MM.1S (cell line): ENCODE measurements around the gene VENTX.

Experiments used
- DNase-seq: peaks from one replicate; pipeline ENCODE4 v3.0.0-alpha.2; 2015
- H2AFZ ChIP-seq: fragments of 300-600 bp; sonication (generic); 2 replicates; pipeline ENCODE4 v1.6.0; 2016; ENCODE audit warnings: antibody characterized with exemption, low read length
- H3F3A ChIP-seq: fragments of 300-600 bp; sonication (generic); 2 replicates; pipeline ENCODE4 v1.6.1; 2016; ENCODE audit warnings: mild to moderate bottlenecking, antibody characterized with exemption, low read length, moderate library complexity, mixed read lengths; ENCODE audit not compliant: insufficient read depth
- H3K27ac ChIP-seq: fragments of 300-600 bp; sonication (generic); 2 replicates; pipeline ENCODE4 v1.5.1; 2016; ENCODE audit warnings: mild to moderate bottlenecking, low read length
- H3K27me3 ChIP-seq: fragments of 300-600 bp; sonication (generic); replicated peaks from 2 replicates; pipeline ENCODE4 v1.6.0; 2016; ENCODE audit warnings: low read length; ENCODE audit not compliant: insufficient read depth
- H3K36me3 ChIP-seq: fragments of 300-600 bp; sonication (generic); replicated peaks from 2 replicates; pipeline ENCODE4 v1.6.1; 2016; ENCODE audit warnings: mild to moderate bottlenecking, low read length, mixed read lengths; ENCODE audit not compliant: insufficient read depth
- H3K4me1 ChIP-seq: fragments of 300-600 bp; sonication (generic); 2 replicates; pipeline ENCODE4 v1.6.1; 2016; ENCODE audit warnings: low read length, mixed read lengths
- H3K4me2 ChIP-seq: fragments of 300-600 bp; sonication (generic); 2 replicates; pipeline ENCODE4 v1.6.0; 2016; ENCODE audit warnings: low read depth, low read length
- H3K4me3 ChIP-seq: fragments of 300-600 bp; sonication (generic); 2 replicates; pipeline ENCODE4 v1.5.1; 2016; ENCODE audit warnings: low read length, mixed read lengths
- H3K79me2 ChIP-seq: fragments of 300-600 bp; sonication (generic); 2 replicates; pipeline ENCODE4 v1.6.1; 2016; ENCODE audit warnings: mixed run types, low read length, mixed read lengths
- H3K9ac ChIP-seq: fragments of 300-600 bp; sonication (generic); 2 replicates; pipeline ENCODE4 v1.6.1; 2016; ENCODE audit warnings: low read length, mixed read lengths
- H3K9me2 ChIP-seq: fragments of 300-600 bp; sonication (generic); replicated peaks from 2 replicates; pipeline ENCODE4 v1.6.1; 2016; ENCODE audit warnings: mild to moderate bottlenecking, low read length, mixed read lengths; ENCODE audit not compliant: insufficient read depth
- H3K9me3 ChIP-seq: fragments of 300-600 bp; sonication (generic); replicated peaks from 2 replicates; pipeline ENCODE4 v1.6.1; 2016; ENCODE audit warnings: mild to moderate bottlenecking, low read length, mixed read lengths; ENCODE audit not compliant: insufficient read depth
- H4K20me1 ChIP-seq: fragments of 300-600 bp; sonication (generic); 2 replicates; pipeline ENCODE4 v1.6.1; 2016; ENCODE audit warnings: mild to moderate bottlenecking, low read length, moderate library complexity, mixed read lengths; ENCODE audit not compliant: insufficient read depth
- EZH2 ChIP-seq: fragments of 300-600 bp; sonication (generic); optimal IDR thresholded peaks from 2 replicates; pipeline ENCODE3; 2017; ENCODE audit warnings: low read depth, mild to moderate bottlenecking, antibody characterized with exemption, low read length, mixed read lengths
- EZH2phosphoT487 ChIP-seq: fragments of 300-600 bp; sonication (generic); IDR thresholded peaks from 2 replicates; pipeline ENCODE4 v1.6.1; 2018; ENCODE audit warnings: antibody characterized with exemption, low read length
- TF ChIP-seq, protein P1 (sequence below): fragments of 300-600 bp; sonication (generic); IDR thresholded peaks from 2 replicates; pipeline ENCODE4 v1.5.1; 2016; ENCODE audit warnings: antibody characterized with exemption, low read length, mixed read lengths

Gene VENTX

DNA sequence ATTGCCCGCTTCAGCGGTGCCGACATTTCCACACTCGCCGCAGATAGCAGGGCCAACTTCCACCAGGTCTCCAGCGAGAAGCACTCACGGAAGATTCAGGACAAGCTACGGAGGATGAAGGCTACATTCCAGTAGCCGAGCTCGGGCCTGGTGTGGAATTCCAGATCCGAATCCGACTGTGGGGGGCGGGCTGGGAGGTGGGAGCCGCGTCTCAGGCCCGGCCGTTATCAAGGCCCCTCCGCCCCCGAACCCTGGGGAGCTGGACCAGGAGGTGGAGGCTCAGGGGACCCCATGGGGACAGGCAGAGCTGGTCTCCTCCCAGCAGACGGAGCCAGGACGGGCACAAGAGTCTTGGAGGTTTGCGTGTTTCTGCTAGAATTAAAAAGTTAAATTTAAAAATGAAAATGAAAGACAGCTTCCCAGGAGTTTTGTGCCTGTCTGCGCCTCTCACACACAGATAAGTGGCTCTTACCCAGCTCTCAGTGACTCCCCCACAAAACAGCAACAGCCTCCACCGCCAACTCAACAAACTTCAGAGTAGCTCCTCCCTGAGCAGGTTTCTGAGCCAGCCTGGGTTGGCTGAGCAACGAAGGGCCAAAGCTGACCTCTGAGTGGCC lies 12.8 kb upstream of the VENTX start:
- Histone ChIP-seq H3K4me2 (peak overlapping the region; percentile 61), H2AFZ (peak overlapping the region; percentile 46; the same call in 1 of the 2 replicates), H3K9me3 (no peaks in the 10 kb centered on the region), H3K79me2 (no peaks in the 10 kb centered on the region), H3K9ac (no peak overlapping the region), H3K36me3 (no peaks in the 10 kb centered on the region), H3F3A (no peaks in the 10 kb centered on the region), H3K27me3 (peaks cover 53% of the 10 kb centered on the region), H3K4me3 (peak overlapping the region; percentile 41), H4K20me1 (no peaks in the 10 kb centered on the region), H3K4me1 (no peaks in the 10 kb centered on the region), H3K9me2 (no peaks in the 10 kb centered on the region), H3K27ac (no peak overlapping the region)
- DNase-seq = no peak
- TF ChIP-seq EZH2phosphoT487 (no peak), EZH2 (no peak)
- TF ChIP-seq, protein P1, sequence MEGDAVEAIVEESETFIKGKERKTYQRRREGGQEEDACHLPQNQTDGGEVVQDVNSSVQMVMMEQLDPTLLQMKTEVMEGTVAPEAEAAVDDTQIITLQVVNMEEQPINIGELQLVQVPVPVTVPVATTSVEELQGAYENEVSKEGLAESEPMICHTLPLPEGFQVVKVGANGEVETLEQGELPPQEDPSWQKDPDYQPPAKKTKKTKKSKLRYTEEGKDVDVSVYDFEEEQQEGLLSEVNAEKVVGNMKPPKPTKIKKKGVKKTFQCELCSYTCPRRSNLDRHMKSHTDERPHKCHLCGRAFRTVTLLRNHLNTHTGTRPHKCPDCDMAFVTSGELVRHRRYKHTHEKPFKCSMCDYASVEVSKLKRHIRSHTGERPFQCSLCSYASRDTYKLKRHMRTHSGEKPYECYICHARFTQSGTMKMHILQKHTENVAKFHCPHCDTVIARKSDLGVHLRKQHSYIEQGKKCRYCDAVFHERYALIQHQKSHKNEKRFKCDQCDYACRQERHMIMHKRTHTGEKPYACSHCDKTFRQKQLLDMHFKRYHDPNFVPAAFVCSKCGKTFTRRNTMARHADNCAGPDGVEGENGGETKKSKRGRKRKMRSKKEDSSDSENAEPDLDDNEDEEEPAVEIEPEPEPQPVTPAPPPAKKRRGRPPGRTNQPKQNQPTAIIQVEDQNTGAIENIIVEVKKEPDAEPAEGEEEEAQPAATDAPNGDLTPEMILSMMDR = no peak

DNA sequence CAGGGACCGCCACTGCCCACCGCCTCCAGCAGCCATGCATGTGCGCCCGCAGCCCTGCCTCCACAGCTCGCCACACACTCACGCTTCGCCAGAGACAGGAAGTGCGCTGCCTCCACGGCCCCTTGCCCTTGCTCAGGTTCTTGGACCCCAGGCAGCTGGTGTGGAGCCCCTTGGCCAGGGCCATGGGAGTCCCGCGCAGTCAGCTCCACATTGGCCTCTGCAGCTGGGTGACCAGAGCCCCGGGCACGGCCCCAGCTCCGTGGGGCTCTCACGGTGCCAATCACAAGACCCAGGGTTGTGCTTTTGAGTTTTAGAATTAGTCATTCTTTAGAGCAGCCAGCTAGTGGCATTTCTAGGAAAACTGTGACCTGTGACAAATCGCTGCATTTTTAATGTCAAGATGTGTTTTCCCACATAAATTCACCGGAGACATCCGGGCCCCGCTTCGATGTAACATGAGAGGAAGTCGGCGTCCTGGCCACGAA lies 11.9 kb upstream of the VENTX start:
- Histone ChIP-seq H3K27me3 (peaks cover 53% of the 10 kb centered on the region), H3K4me3 (no peak overlapping the region), H2AFZ (no peak overlapping the region), H4K20me1 (no peaks in the 10 kb centered on the region), H3K4me2 (peak overlapping the region; percentile 61; the same call in 1 of the 2 replicates), H3K27ac (no peak overlapping the region), H3K79me2 (no peaks in the 10 kb centered on the region), H3K36me3 (no peaks in the 10 kb centered on the region), H3K4me1 (no peaks in the 10 kb centered on the region), H3K9ac (no peak overlapping the region), H3K9me3 (no peaks in the 10 kb centered on the region), H3K9me2 (no peaks in the 10 kb centered on the region), H3F3A (no peaks in the 10 kb centered on the region)
- TF ChIP-seq EZH2 = no peak
- TF ChIP-seq, protein P1 = no peak
- no peak for TF ChIP-seq EZH2phosphoT487
- DNase-seq = no peak

DNA sequence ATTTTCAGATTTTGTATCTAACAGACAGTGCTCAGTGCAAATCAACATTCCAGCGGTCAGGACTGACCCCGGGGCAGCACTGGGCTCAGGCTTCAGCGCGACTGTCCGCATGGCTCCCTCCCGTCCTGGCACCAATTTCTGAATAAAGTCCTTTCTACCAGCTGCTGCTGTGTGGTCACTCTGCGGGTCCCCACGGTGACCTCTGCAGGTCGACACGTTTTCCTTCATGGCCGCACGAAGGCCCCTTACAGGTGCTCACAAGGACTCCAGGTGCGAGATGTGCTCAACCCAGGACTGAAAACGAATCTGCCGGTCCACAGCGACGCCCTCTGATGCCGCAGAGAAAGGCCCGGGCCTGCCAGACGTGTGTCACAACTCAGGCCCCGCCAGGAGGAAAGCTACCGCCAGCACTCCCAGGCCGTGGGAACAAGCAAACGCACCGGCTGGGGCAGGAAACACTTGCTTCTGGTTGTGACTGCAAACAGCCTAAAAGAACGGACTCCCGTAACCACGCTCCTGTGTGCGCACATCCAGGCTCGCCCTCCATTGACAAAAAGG lies 11.3 kb upstream of the VENTX start:
- no peak overlapping the region for H2AFZ ChIP-seq
- H3K79me2 ChIP-seq = no peaks in the 10 kb centered on the region
- no peak overlapping the region for H3K4me2 ChIP-seq
- no peaks in the 10 kb centered on the region for H3K9me3 ChIP-seq
- H3K9me2 ChIP-seq = no peaks in the 10 kb centered on the region
- H3K4me1 ChIP-seq = no peaks in the 10 kb centered on the region
- H4K20me1 ChIP-seq = no peaks in the 10 kb centered on the region
- no peak overlapping the region for H3K27ac ChIP-seq
- H3F3A ChIP-seq = no peaks in the 10 kb centered on the region
- DNase-seq = no peak
- H3K9ac ChIP-seq = no peak overlapping the region
- TF ChIP-seq, protein P1 = no peak
- no peak for TF ChIP-seq EZH2
- no peak for TF ChIP-seq EZH2phosphoT487
- peaks cover 53% of the 10 kb centered on the region for H3K27me3 ChIP-seq
- H3K36me3 ChIP-seq = no peaks in the 10 kb centered on the region
- no peak overlapping the region for H3K4me3 ChIP-seq
